SIG-M5 treated with dmso at 0.1 percent for 504 hours (cell line): ENCODE results near the gene SLC6A16.
"Not testable (repeated sequence)": the region's sequence is repeated elsewhere in the genome, so short reads cannot be mapped to it uniquely, and the experiment has no call there.

Source experiments
- DNase-seq: peaks from one replicate; lab custom pipeline; 2025; ENCODE audit not compliant: unreplicated experiment; lab: John Stamatoyannopoulos, UW

Gene SLC6A16

DNA sequence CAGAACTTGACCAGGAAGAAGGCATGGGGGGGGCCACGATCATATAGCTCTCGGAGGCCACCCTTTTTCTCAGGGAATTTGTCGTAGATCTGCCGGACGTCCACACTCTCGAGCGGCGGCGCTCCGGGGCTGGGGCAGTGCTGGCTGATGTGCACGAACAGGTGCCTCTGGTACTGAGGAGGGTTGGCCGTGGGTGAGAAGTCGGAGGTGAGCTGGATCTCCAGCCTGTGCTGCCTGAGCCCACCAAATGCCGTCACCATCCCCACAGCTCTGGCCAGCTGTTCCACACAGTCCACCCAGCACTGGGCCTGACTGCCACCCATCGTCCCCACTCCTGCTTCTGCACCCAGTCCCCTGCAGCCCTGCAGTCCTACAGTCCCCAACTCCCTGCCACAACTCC, 22.2 kb upstream of the SLC6A16 start:
- DNase-seq: no peak

- DNase-seq: no peak
These were observed 19.8 kb upstream of the SLC6A16 start for GRCh38 chr19:49344505-49345423.

DNA sequence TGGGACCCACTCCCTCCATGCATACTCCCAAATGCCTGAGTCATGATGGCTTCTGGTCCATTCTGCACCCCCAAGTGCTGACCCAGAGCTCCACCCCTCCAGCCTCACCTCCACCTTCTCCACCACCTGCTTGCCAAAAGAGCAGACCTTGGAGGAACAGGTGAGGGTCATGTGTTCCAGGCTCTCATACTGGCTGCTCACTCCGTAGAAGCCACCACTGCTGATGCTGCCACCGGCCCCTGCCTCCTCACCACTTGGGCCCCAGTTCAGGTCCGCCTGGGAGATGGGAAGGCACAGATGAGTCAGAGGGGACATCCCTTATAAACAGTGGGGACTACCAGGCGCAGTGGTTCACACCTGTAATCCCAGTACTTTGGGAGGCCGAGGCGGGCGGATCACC, 18.1 kb upstream of the SLC6A16 start:
- no peak for DNase-seq

GRCh38 chr19:49342291-49342721, 17.3 kb upstream of the SLC6A16 start:
- DNase-seq: no peak

DNA sequence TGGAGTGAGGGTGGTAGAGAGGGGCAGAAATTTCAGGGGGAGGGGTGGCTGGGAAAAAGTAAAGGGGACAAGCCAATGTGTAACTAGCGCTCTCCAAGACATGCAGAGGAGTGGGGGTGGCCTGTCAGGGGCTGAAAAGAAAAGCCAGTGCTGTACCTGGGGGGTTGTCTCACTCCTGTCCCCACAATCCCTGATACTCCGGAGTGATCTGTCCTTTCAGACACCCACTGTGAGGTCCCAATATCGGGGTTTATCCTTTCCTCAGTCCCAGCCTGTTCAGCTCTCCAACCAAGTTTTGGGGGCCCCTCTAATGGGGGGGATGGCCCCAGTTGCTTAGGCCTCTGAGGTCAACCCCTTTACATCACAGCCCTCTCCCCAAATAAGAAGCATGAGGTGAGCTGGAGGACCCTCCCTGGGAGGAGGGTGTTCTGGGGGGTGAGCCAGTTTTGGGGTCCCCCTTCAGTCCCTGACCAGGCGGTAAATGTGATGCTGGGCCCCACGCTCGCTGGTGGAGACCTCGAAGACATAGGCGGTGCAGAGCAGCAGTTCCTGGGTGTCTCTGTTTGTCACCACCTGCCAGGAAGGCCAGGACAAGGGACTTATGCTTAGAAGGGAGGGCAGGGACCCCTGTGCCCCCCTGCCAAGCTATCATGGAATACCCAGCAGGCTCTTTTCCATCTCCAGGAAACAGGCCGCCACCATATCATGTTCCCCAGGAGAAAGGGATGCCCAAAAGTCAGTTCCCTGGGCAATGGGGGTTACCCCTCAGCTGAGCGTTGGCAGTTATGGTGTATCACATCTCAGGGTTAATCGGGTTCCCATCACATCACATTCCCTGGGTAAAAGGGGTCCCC, 16.1 kb upstream of the SLC6A16 start:
- no peak for DNase-seq

DNA sequence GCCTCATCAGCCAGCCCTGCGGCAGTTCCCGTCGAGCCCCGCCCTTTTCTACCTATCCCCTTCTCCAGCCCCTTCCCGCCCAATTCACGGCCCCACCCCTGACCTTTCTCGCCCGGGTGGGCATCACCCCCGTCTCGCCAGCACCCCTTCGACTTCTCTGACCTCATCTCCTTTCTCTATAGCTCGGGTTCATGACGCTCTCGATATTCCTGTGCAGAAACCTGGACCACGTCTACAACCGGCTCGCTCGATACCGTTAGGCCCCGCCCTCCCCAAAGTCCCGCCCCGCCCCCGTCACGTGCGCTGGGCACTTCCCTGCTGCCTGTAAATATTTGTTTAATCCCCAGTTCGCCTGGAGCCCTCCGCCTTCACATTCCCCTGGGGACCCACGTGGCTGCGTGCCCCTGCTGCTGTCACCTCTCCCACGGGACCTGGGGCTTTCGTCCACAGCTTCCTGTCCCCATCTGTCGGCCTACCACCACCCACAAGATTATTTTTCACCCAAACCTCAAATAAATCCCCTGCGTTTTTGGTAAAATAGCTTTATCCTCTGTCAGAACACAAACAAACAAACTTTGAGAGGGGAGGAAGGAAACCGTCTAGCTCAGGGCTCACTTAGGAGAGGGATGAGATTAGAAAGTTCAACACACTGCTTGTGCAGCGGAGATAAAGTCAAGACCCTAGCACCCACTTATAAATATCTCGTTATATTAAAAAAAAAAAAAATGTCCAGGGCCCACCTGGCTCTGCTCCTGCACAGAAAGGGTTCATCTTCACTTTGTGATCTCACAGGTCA, 15.3 kb upstream of the SLC6A16 start:
- DNase-seq: no peak

DNA sequence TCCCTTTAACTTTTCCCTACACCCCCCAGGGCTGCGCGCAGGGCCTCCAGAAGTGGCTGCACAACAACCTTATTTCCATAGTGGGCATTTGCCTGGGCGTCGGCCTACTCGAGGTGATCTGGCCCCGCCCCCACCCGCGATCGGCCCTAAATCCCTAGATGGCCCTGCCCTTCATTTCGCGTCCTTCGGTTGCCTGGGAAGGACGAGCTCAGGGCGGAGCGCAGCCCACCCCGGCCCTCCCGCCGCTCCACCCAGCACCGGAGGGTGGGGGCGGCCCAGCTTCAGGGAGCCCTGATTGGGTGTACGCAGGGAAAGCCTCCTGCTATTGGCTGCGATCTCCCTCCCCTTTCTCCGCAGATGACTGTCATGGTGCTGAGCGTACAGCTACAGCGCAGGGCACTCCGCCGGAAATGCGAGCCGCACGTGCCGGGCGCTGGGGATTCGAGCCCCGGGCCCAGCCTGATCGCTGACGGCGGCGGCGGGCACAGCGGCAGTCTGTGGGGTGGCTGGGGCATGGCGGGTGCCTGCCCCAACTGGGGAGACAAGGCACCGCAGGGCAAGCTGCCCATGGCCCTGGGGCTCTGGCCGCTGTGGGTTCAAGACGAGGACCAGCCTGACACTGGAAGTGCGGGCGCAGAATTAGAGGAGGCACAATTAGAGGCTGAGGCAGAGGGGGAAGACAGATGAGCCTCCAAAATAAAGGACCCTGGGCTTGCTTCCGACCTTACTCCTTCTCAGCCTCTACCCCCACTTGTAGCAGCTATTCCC, 14.5 kb upstream of the SLC6A16 start:
- peak; percentile 57 for DNase-seq

- DNase-seq: peak; percentile 34
These were observed 13.8 kb upstream of the SLC6A16 start for GRCh38 chr19:49338691-49339300.

DNA sequence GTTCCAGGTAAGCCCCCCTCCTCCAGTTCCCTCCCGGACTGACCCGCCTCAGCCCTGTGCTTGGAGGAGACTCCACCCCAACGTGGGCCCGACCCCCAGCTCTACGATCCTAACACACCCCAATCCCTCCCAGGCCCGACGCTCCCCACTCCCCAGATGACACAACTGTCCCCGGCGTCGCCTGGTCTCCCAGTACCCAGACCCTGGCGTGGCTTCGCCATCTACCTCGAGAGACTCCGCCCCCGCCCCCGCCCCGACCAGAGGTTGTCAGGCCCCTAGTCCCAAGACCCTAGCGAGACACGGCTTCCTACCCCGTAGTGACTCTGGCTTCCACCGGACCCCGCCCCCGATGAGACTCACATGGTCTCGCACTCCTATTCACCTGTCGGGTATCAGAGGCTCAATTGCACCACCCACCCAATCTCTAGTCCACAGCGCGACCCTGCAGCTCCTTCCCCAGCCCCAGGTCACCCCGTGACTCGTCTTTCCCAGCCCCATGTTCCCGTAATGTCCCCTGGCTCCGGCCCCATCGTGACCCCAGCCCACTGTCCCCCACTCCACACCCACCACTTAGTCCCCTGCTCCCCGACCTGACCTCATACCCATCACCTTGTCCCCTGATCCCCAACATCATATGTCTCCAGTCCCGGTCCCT, 13.2 kb upstream of the SLC6A16 start:
- no peak for DNase-seq

- no peak for DNase-seq
These were observed 12.5 kb upstream of the SLC6A16 start for GRCh38 chr19:49337267-49338022.

DNA sequence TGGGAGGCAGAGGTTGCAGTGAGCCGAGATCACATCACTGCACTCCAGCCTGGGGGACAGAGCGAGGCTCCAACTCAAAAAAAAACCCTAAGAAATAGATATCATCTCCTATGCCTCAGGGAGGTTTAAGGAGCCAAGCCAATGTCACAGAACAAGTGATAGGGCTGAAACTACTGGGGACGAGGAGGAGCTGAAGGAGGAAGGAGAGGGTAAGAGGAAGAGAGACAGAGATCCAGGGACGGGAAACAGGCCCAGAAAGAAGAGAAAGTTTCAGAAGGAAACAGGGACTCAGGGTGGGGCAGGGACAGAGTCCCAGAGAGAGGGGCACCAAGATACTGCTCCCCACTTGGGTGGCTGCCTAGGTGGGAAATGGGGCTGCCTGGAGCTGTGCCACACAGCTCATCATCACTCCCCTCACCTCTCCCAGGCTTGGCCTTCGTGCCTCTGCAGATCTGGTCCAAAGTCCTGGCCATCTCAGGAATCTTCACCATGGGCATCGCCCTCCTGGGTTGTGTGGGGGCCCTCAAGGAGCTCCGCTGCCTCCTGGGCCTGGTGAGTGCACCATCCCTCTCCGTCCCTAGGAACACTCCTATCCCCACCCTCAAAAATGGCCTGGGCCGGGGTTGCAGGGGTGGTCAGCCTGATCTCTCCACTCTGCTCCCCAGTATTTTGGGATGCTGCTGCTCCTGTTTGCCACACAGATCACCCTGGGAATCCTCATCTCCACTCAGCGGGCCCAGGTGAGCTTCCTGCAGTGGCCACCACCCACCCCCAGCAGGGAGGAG, 11.7 kb upstream of the SLC6A16 start:
- no peak for DNase-seq

- DNase-seq: peak; percentile 21
These were observed 10.9 kb upstream of the SLC6A16 start for GRCh38 chr19:49335784-49336481.

GRCh38 chr19:49335071-49335783, 10.2 kb upstream of the SLC6A16 start, which contains the start of gene CD37:
Gene CD37 (plus strand): TSS chr19:49335406. CDS start chr19:49335541, 135 bp downstream.
- peak; percentile 63 for DNase-seq

- DNase-seq: peak; percentile 49
These were observed 8.9 kb upstream of the SLC6A16 start for GRCh38 chr19:49333811-49334288.

DNA sequence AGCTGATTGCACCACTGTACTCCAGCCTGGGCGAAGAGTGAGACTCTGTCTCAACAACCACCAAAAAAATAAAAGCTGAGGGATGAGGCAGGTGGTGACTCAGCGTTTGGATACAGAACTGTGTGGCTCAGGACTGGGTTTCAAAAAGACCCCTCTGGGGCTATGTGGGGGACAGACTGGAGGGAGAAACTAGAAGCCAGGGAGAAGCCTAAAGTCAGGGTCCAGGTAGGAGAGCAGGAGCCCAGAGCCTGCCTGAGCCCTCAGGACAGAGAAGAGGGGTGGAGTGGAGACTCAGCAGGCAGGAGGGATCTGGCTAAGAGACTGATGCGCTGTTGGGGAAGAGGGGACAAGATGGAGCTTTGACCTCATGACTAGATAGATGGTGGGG, 8.4 kb upstream of the SLC6A16 start:
- peak; percentile 73 for DNase-seq

GRCh38 chr19:49332691-49333417, 7.9 kb upstream of the SLC6A16 start:
- DNase-seq: not testable (repeated sequence)
